ENCODE results near the gene HTRA2.

The HTRA2 gene

GRCh38 chr2:74507926-74508520 is 21.7 kb upstream of the HTRA2 start:
- FAIRE-seq, result no peak
- DNase-seq (ENCODE audit: insufficient read length, low spot score), result no peak
- no peak for TF ChIP-seq CTCF (IDR thresholded peaks at IDR 0.05; ENCODE audit: insufficient read depth, missing control alignments)

DNA sequence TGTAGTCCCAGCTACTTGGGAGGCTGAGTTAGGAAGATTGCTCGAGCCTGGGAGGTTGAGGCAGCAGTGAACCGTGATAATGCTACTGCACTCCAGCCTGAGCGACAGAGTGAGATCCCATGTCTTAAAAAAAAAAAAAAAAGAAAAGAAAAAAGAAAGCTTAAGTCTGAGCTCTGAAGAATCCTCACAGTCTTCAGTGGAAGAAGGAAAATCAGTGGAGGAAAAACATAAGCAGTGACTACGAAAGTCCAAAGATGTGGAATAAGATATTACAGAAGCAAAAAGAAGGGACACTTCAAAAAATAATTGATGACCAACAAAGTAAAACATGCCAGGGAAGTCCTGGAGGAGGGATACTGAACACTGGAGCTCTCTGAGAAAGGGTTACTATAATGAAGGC is 19.5 kb upstream of the HTRA2 start:
- FAIRE-seq (no peak), DNase-seq (ENCODE audit: insufficient read length, low spot score) (no peak)
- TF ChIP-seq CTCF (IDR thresholded peaks at IDR 0.05; ENCODE audit: insufficient read depth, missing control alignments), result no peak

- TF ChIP-seq CTCF (IDR thresholded peaks at IDR 0.05; ENCODE audit: insufficient read depth, missing control alignments), result no peak
- FAIRE-seq (no peak), DNase-seq (ENCODE audit: insufficient read length, low spot score) (no peak)
Observed at GRCh38 chr2:74511104-74511989, 18.4 kb upstream of the HTRA2 start.

- no peak for TF ChIP-seq CTCF (IDR thresholded peaks at IDR 0.05; ENCODE audit: insufficient read depth, missing control alignments)
- FAIRE-seq, result no peak
Observed at GRCh38 chr2:74512744-74513604, 16.8 kb upstream of the HTRA2 start.

DNA sequence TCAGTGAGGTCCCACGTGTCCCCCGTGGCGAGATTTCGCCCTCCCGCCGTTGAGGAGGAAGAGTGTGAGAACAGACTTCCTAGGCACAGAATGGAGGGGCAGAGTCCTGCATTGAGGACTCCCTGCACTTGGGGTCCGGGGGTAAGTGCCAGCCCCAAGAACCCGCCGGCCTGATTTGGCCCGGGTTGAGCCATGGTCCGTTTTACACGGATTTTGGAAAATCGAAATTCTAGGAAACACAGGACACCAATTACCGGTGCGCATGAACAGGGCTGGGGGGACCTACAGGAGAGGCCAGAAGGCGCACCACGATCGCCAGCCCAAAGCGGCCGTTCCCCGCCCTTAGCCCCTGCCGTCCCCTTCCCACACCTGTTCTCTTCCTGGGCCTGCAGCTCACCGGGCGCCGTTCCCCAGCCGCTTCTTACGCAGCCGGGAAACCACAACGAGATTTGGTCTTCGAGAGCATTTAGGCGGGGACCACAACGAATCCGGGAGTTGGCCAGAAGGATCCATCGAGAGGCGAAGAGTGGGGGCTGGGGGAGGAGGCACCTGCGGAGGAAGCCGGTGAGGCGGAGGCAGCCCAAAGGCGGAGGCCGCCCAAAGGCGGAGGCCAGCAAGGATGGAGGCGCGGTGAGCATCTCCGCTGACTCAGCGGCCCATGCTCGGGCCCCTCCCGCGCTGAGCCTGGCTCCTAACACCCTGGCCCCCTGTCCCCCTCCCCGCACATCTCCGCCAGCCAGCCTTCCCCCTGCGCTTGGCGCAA is 15.9 kb upstream of the HTRA2 start:
- DNase-seq (ENCODE audit: insufficient read length, low spot score), result no peak
- no peak for FAIRE-seq
- TF ChIP-seq CTCF (IDR thresholded peaks at IDR 0.05; ENCODE audit: insufficient read depth, missing control alignments), result no peak

More at GRCh38 chr2:74512744-74513604, 16.8 kb upstream of the HTRA2 start:
- peak; percentile 83 for DNase-seq (ENCODE audit: insufficient read length, low spot score)

- FAIRE-seq, result no peak
- peak; percentile 74 for DNase-seq (ENCODE audit: insufficient read length, low spot score)
- no peak for TF ChIP-seq CTCF (IDR thresholded peaks at IDR 0.05; ENCODE audit: insufficient read depth, missing control alignments)
Observed at GRCh38 chr2:74514368-74515270, 15.1 kb upstream of the HTRA2 start, which contains the start of gene TLX2. Gene TLX2 (plus strand): TSS chr2:74514450. CDS start chr2:74514807, 357 bp downstream.
